AG04449 (cell line): ENCODE measurements around the gene NDUFA13.
"Not testable (repeated sequence)": the region's sequence is repeated elsewhere in the genome, so short reads cannot be mapped to it uniquely, and the experiment has no call there.

Experiments
- CTCF ChIA-PET: fragments of 350-600 bp; formaldehyde crosslinking; extraction: SDS; loops from one replicate; lab custom pipeline; 2021; ENCODE audit warnings: antibody characterized with exemption; lab: Yijun Ruan, JAX
- POLR2A ChIA-PET: fragments of 400-600, 350-600 bp; formaldehyde crosslinking; extraction: SDS; loops from one replicate; lab custom pipeline; 2020; ENCODE audit warnings: antibody characterized with exemption, inconsistent platforms; lab: Yijun Ruan, JAX
- DNase-seq: peaks from one replicate; pipeline ENCODE4 v3.0.0-alpha.2; 2010; ENCODE audit warnings: low read depth, low spot score
- H3K4me3 ChIP-seq: 2 replicates; pipeline ENCODE4 v1.5.1; 2011; ENCODE audit warnings: low read depth, mild to moderate bottlenecking, control low read depth, low read length
- CTCF ChIP-seq: IDR thresholded peaks from one replicate; pipeline ENCODE4 v1.5.1; 2011; ENCODE audit warnings: mild to moderate bottlenecking, moderate library complexity, low read length, control low read depth, inconsistent platforms; ENCODE audit not compliant: insufficient read depth; ENCODE audit errors: missing control alignments

Gene NDUFA13

GRCh38 chr19:19515642-19516519, at the start of gene NDUFA13:
Gene NDUFA13, plus strand, starts transcription at chr19:19516225. Its CDS starts 14 bp downstream, at chr19:19516239.
- ChIA-PET POLR2A (interaction anchor here (0.6 to 1.6 kb wide), 4 partner anchors 11 to 325 kb away, joined by 3 read pairs; no protein-coding TSS in a partner anchor), CTCF (interaction anchor here (0.7 to 3.5 kb wide), 9 partner anchors 9 to 154 kb away, joined by 3 to 22 read pairs (median 4); partner anchors contain the start of genes GATAD2A and GMIP)
- peak; percentile 26 for DNase-seq
- H3K4me3 ChIP-seq = peak within 1 kb of the TSS; percentile 66
- no peak for TF ChIP-seq CTCF

GRCh38 chr19:19468424-19469050, 47.5 kb upstream of the NDUFA13 start:
- H3K4me3 ChIP-seq = no peak overlapping the region
- POLR2A ChIA-PET = no interaction called here
- no peak for TF ChIP-seq CTCF
- no peak for DNase-seq
- CTCF ChIA-PET = interaction anchor here (0.6 to 3.2 kb wide), 3 partner anchors 7 to 11 kb away, joined by 3 to 9 read pairs (median 6); no protein-coding TSS in a partner anchor

- H3K4me3 ChIP-seq = no peak overlapping the region
- no peak for DNase-seq
- ChIA-PET CTCF (interaction anchor here (1.2 kb wide), 1 partner anchor 16 kb away, joined by 3 read pairs; no protein-coding TSS in a partner anchor), POLR2A (no interaction called here)
- TF ChIP-seq CTCF = no peak
Observed at GRCh38 chr19:19470579-19470978, 45.4 kb upstream of the NDUFA13 start.

- ChIA-PET CTCF (interaction anchor here (0.9 to 2.0 kb wide), 2 partner anchors 14 to 18 kb away, joined by 3 to 5 read pairs; no protein-coding TSS in a partner anchor), POLR2A (no interaction called here)
- DNase-seq = no peak
- no peak for TF ChIP-seq CTCF
- no peak overlapping the region for H3K4me3 ChIP-seq
Observed at GRCh38 chr19:19471682-19472081, 44.3 kb upstream of the NDUFA13 start.

GRCh38 chr19:19472106-19472505, 43.9 kb upstream of the NDUFA13 start:
- DNase-seq, POLR2A ChIA-PET, H3K4me3 ChIP-seq: not testable (repeated sequence)
- CTCF ChIA-PET = interaction anchor here (0.9 to 2.0 kb wide), 3 partner anchors 13 to 66 kb away, joined by 3 to 5 read pairs (median 5); partner anchors contain the start of gene GATAD2A

DNA sequence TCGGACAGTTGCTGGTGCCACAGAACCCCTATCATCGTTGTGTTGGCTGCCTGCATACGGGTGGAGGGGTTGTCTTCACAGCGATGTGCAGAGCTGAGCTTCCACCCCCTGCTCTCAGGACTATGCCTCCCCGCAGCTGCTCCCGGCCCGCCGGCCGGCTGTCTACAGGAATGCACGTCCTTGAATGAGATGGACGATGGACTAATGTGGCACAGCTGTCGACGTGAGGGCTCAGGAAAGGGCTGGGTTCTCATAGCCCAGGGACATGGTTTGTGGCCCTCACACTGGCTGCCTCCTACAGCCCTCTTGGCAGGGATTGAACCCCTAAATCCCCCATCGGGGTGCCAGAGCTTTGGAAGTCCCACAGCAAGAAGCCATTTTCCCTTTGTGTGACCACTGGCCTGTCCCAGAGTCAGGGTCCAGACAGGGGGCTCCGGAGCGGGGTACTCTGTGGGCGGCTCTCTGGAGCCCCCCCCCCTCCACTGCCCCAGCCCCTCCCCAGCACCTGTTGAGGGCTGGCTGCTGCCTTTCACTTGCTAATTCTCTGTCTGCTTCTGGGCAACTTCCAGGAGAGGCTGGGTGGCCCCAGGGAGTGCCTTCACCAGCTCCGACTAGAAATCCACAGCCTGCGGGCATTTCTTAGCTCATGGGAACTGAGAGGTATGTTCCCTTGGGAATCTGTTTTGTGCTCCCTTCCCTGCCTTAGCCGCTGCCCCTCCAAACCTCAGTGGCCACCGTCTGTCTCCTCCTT, 40.8 kb upstream of the NDUFA13 start:
- no peak for TF ChIP-seq CTCF
- DNase-seq = no peak
- CTCF ChIA-PET = interaction anchor here (0.8 to 3.3 kb wide), 9 partner anchors 8 to 113 kb away, joined by 3 to 33 read pairs (median 4); no protein-coding TSS in a partner anchor
- POLR2A ChIA-PET = no interaction called here
- H3K4me3 ChIP-seq = no peak overlapping the region
